A673 (cell line): ENCODE measurements around the gene ISM1. TPM values are rescaled to one million over a fixed set of nuclear protein-coding genes. Genes with fewer than 3 reads are reported as not detected.

Experiments
- BruUV-seq: library from RNA; stranded (reverse); fragments of 400-500 nt; replicated peaks from 2 replicates; lab custom pipeline; 2021; lab: Mats Ljungman, UMichigan
- CTCF ChIA-PET: fragments of 300-600 bp; sonication (Branson Sonifier 250); formaldehyde crosslinking; loops from one replicate; lab custom pipeline; 2022; ENCODE audit warnings: antibody characterized with exemption; lab: Charles Lee
- POLR2A ChIA-PET: fragments of 300-600 bp; sonication (Branson Sonifier 250); formaldehyde crosslinking; loops from one replicate; lab custom pipeline; 2022; ENCODE audit warnings: antibody characterized with exemption; ENCODE audit not compliant: low non-redundant PET; lab: Charles Lee
- DNase-seq: peaks from one replicate; pipeline ENCODE4 v3.0.0-alpha.2; 2015; ENCODE audit warnings: low spot score
- H3K27ac ChIP-seq: fragments of 200-600 bp; sonication (generic); 2 replicates; pipeline ENCODE4 v1.5.1; 2016; ENCODE audit warnings: mixed run types, low read depth, mild to moderate bottlenecking, mixed read lengths, antibody characterized with exemption, low read length; ENCODE audit not compliant: poor library complexity, severe bottlenecking
- H3K27me3 ChIP-seq: fragments of 200-600 bp; sonication (generic); replicated peaks from 2 replicates; pipeline ENCODE4 v1.6.1; 2017; ENCODE audit warnings: mixed run types, low read depth, mild to moderate bottlenecking, mixed read lengths, antibody characterized with exemption, low read length; ENCODE audit not compliant: insufficient read depth, poor library complexity
- H3K36me3 ChIP-seq: fragments of 200-600 bp; sonication (generic); 2 replicates; pipeline ENCODE4 v1.6.1; 2016; ENCODE audit warnings: mixed run types, mild to moderate bottlenecking, mixed read lengths, antibody characterized with exemption, low read length; ENCODE audit not compliant: insufficient read depth, poor library complexity, severe bottlenecking
- H3K4me1 ChIP-seq: fragments of 200-600 bp; sonication (generic); 2 replicates; pipeline ENCODE4 v1.6.1; 2017; ENCODE audit warnings: mixed run types, mild to moderate bottlenecking, mixed read lengths, antibody characterized with exemption, low read length; ENCODE audit not compliant: insufficient read depth, poor library complexity, severe bottlenecking
- H3K4me3 ChIP-seq: fragments of 200-600 bp; sonication (generic); 2 replicates; pipeline ENCODE4 v1.5.1; 2016; ENCODE audit warnings: low read depth, mixed run types, mild to moderate bottlenecking, mixed read lengths, low read length; ENCODE audit not compliant: poor library complexity, severe bottlenecking
- H3K9me3 ChIP-seq: fragments of 200-600 bp; sonication (generic); 2 replicates; pipeline ENCODE4 v1.6.1; 2016; ENCODE audit warnings: mixed run types, low read depth, mild to moderate bottlenecking, mixed read lengths, antibody characterized with exemption, low read length; ENCODE audit not compliant: poor library complexity, severe bottlenecking
- CTCF ChIP-seq: fragments of 300-800, 200-600 bp; sonication (generic); conservative IDR thresholded peaks from 2 replicates; pipeline ENCODE4 v1.5.1; 2017; ENCODE audit warnings: low read depth, mild to moderate bottlenecking, antibody characterized with exemption, low read length, moderate library complexity, mixed read lengths
- EZH2 ChIP-seq: fragments of 200-600 bp; sonication (generic); IDR thresholded peaks from 2 replicates; pipeline ENCODE4 v1.6.1; 2017; ENCODE audit warnings: borderline replicate concordance, low read depth, mild to moderate bottlenecking, mixed read lengths, antibody characterized with exemption, low read length; ENCODE audit not compliant: poor library complexity, severe bottlenecking
- intact Hi-C: fragments of 100-400 bp; cut with micrococcal nuclease; formaldehyde crosslinking; loops from one replicate; pipeline ENCODE4 v1.10.0; 2022; ENCODE audit not compliant: unreplicated experiment
- total RNA-seq: library from RNA; stranded (reverse); gene quantifications from 2 replicates; pipeline ENCODE4 v1.2.3, GENCODE V29; 2021

The ISM1 gene
- total RNA-seq, 1 experiment from 2014 or later, result 0.11 TPM

DNA sequence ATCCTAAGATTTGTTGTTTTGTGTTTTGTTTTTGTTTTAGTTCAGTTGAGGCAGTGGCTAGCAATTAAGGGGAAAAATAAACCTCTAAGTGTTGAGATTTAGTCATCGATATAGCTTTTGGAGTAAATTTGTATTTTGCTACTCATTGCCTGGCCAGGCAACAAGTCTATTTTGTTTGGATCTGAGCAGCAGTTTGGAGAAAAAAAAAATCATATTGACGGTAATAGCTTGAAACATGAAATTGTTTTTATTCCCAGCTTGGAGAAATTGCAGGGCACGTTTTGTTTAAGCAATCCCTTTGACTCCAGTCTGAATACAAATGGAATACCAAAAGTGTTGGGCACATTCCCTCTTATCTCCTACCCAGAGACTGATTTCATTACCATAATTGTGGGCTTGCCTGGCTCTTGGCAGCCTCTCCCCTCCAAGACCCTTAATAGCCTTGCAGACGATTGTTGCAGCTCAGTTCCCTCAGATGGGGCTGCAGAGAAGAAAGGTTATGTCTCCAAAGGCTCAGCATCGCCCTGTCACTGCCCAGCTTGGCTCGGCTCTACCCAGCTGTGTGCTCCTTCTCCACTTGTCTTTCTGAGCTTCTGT, 56.0 kb downstream of the ISM1 start:
- no peak for DNase-seq
- intact Hi-C loops, result no loop called here
- Histone ChIP-seq H3K4me3 (no peak overlapping the region), H3K4me1 (no peaks in the 10 kb centered on the region), H3K27ac (no peak overlapping the region), H3K36me3 (no peaks in the 10 kb centered on the region), H3K27me3 (no peaks in the 10 kb centered on the region), H3K9me3 (no peaks in the 10 kb centered on the region)
- CTCF ChIA-PET, result no interaction called here
- POLR2A ChIA-PET, result no interaction called here
- BruUV-seq, result no TSS peak
- TF ChIP-seq CTCF, result no peak
- TF ChIP-seq EZH2, result no peak

GRCh38 chr20:13277663-13278295, 56.7 kb downstream of the ISM1 start:
- Histone ChIP-seq H3K27ac (no peak overlapping the region), H3K4me1 (no peaks in the 10 kb centered on the region), H3K36me3 (no peaks in the 10 kb centered on the region), H3K9me3 (no peaks in the 10 kb centered on the region), H3K27me3 (no peaks in the 10 kb centered on the region), H3K4me3 (no peak overlapping the region)
- POLR2A ChIA-PET, result no interaction called here
- no peak for TF ChIP-seq EZH2
- TF ChIP-seq CTCF, result no peak
- intact Hi-C loops, result no loop called here
- BruUV-seq, result no TSS peak
- CTCF ChIA-PET, result no interaction called here
- DNase-seq, result no peak

- POLR2A ChIA-PET, result no interaction called here
- DNase-seq, result no peak
These were observed 57.9 kb downstream of the ISM1 start for GRCh38 chr20:13278812-13279570.

More at GRCh38 chr20:13278812-13279570, 57.9 kb downstream of the ISM1 start:
- no peak overlapping the region for H3K27ac ChIP-seq
- no peaks in the 10 kb centered on the region for H3K9me3 ChIP-seq
- H3K36me3 ChIP-seq, result no peaks in the 10 kb centered on the region
- BruUV-seq, result no TSS peak
- CTCF ChIA-PET, result no interaction called here
- intact Hi-C loops, result no loop called here
- no peak overlapping the region for H3K4me3 ChIP-seq
- no peaks in the 10 kb centered on the region for H3K27me3 ChIP-seq
- TF ChIP-seq CTCF (no peak), EZH2 (no peak)
- no peaks in the 10 kb centered on the region for H3K4me1 ChIP-seq
